HG02588 (cell line): Measurements from ENCODE around the gene NLRP5.

Experiments
- ATAC-seq: cut with Tn5 transposase; IDR thresholded peaks from one replicate; pipeline ENCODE4 v1.9.1; 2021; ENCODE audit warnings: mild to moderate bottlenecking, moderate library complexity; ENCODE audit not compliant: unreplicated experiment

Gene NLRP5

DNA sequence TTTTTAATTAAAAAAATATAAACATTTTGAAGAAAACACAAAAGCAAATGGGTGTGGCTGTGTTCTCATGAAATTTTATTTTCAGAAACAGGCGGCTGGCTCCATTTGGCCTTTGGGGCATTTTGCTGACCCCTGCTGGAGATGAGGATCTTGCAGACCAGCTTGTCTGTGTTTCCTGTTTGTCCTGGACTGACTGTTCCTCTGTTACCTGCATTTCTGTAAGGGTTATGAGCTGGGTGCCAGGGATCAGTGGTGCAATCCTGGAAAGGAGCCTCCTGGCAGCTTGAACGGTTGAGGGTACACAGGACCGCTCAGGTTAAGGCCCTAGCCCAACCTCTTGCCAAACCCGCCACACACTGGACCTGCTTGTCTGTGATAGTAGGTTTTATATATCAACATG lies 84.6 kb downstream of the NLRP5 start:
- ATAC-seq, result no peak

DNA sequence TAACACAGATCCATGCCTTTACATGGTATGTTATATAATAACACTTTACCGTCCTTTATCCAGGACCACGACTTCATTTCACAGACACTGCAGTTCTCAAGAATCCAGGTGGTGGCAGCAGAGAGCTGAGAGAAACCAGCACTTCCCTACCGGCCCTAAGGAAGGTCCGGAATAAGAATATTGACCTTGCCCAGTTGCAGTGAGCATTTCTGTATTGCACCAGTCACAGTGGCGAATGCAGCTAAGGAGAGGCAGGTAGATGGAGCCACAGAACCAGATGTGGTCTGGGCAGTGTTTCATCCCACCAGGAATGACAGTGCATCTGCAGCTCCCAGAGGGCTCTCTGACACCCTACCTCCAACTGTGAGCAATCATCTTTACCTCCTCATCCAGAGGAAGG lies 89.9 kb downstream of the NLRP5 start:
- no peak for ATAC-seq

DNA sequence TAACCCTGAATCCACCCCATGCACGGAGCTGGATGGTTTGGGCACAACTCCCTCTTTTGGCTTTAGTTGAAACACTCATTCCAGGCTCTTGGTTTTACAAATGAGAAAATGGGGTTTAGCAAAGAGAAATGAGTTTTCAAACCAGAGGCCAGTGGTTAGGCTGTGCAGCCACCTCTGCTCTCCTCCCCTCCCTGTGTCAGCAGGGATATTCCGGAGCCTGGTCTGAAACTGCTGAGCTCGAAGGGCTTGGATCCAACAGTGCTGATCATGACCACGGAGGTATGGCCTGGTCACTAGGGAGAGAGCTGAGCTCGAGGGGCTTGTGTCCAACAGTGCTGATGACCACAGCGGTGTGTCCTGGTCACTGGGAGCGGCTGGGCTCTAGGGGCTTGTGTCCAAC lies 93.0 kb downstream of the NLRP5 start:
- ATAC-seq, result no peak

DNA sequence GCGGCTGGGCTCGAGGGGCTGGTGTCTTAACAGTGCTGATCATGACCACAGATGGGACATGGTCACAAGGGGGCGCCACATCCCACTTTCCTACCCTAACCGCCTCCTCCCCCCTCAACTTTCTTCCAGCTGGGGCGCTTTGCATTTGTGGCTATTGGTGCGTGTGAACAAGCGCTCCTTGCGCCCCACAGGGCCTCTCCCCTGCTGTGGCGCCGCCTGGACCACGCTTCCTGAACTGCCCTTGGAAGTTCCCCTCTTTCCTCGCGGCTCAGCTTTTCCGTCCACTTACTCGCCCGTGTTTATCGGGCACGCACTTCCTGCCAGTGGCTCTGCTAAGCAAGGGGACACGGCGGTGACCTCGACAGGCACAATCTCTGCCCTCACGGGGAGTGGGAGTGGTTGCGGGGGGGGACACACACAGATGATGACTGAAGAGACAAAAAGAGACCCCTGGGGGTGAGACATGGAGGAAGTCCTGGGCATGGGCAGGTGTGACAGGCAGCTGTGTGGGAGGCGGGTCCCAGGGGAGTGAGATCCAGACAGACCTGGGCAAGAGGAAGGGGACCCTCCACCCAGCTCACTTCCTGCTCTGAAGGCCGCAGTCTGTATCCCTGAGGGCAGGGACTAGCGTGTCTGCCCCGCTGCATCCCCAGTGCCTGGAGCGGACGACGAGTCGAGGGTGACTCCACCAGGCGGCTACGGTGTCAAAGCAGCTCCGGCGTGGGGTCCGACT lies 94.3 kb downstream of the NLRP5 start:
- ATAC-seq, result peak; percentile 69

- ATAC-seq, result no peak
These were observed 97.1 kb downstream of the NLRP5 start for GRCh38 chr19:56083668-56084067.

DNA sequence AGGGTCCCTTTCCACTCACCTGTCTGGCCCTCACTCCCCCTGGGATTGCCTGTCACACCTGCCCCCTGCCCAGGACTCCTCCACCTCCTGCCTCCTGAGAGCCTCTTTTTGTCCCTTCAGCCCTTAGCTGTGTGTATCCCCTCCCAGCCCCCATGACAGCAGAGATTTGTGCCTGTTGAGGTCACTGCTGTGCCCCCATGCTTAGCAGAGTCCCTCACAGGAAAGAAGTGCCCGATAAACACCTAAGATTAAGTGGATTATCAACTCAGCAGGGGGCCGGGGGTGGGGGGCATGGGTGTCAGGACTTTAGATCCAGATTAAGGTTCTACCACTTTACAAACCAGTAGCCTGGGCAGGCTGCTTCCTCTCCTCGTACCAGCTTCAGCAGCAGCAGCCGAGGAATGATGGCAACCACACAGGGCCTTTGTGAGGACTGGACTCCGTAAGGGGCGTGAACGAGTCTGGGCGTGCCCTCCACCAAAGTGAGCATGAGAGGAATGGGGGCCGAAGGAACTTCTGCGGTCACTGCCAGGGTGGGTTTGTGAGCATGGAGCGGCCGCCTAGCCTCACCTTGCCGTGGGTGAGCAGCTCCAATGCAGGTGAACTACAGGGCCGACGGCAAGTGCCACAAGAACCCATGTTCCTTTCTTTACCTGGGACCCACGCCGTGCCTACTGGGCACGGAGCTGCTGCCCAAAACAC lies 98.4 kb downstream of the NLRP5 start:
- ATAC-seq, result no peak

DNA sequence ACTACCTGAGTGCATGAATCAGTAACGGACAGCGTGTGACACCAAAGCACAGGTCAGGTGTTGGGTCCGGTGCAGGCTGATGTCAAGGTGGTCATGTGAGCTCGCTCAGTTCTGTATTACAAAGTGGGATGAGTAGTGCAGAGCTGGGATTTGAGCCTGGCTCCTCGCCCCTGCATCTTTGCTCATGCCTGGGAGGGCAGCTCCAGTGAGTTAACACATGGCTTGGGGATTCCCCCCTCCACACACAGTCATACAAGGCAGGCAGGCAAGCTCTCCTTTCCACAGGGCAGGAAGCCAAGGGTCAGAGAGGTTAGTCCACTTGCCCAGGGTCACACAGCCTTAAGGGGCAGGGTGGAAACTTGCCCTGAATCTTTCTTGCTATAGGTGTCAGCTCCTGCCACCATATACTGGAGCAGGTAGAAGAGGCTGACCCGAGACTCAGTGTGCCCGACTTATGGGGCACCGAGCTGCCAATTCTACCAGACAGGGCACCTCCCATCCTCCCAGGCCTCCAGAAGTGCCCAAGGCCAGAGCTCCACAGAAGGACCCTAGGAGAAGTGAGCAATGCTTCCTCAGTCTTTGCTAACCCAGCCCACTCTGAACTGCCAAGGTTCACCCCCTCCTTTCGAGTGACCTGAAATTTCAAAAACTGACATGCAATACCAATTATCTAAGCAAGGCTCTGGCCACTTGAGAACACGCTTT lies 99.1 kb downstream of the NLRP5 start:
- ATAC-seq, result no peak

- no peak for ATAC-seq
These were observed 100.3 kb downstream of the NLRP5 start for GRCh38 chr19:56086671-56087430.

- no peak for ATAC-seq
These were observed 101.3 kb downstream of the NLRP5 start for GRCh38 chr19:56087647-56088496.

DNA sequence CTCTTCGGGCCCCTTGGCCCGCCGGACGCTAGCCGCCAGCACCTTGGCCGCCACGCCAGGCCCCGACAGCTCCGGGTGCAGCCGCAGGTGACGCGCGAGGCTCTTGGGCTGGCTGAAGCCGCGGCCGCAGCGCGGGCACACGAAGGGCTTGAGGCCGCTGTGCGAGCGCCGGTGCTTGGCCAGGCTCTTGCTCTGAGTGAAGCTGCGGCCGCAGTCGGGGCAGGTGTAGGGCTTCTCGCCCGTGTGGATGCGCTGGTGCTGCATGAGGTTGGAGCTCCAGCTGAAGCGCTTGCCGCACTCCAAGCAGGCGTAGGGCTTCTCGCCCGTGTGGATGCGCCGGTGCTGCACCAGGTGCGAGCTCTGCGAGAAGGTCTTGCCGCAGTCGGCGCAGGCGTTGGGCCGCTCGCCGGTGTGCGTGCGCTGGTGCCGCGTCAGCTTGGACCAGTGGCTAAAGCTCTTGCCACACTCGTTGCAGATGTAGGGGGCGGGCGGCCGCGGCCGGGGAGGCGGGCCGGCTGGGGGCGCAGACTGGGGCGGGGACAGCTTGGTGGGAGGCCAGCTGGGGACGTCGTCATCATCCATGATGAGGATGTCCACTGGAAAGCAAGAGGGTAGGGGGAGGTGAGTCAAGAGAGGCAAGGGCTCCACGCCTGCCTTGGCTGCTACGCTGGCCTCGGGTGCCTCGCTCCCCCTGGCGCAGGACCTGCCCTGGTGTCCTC lies 102.1 kb downstream of the NLRP5 start:
- no peak for ATAC-seq

DNA sequence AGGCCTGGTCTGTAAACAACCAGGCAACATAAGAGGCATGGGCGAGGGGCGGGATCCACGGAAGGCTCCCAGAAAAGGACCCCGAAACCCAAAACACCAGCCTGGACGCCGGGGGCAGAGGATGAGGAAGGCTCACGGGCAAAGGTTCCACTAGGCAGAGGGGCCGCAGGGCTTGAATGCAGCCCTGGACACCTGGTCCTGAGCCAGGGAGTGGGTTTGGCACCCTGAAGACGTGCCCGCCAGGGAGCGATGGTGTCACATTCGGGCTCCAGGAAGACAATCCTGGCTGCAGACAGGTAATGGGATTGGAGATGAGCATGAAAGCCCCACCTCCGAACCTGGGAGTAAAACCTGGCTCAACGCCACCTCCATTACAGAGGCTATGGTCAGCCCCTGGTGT lies 102.8 kb downstream of the NLRP5 start:
- no peak for ATAC-seq

DNA sequence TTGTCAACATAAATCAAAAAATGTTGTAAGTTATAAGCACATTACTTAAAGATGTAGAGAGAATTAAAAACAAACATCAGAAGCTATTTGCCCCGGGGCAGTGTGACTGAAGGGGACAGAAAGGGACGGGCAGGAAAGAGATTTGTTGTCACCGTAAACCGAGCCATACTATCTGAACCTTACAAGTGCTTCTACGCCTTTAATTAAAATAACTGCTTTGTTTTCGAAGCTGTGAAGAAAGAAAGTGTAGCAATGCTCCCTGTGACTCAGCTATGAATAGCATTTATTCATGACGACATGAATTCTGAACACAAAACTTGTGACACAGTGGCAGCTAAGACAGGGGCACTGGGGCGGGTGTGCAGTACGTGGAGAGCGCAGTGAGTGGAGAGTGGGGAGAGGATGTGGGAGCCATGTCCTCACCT lies 104.5 kb downstream of the NLRP5 start:
- ATAC-seq, result no peak

- ATAC-seq, result no peak
These were observed 105.4 kb downstream of the NLRP5 start for GRCh38 chr19:56091751-56092546.

GRCh38 chr19:56092685-56093631 lies 106.4 kb downstream of the NLRP5 start:
- no peak for ATAC-seq

- ATAC-seq, result no peak
These were observed 107.9 kb downstream of the NLRP5 start for GRCh38 chr19:56094449-56094848.

DNA sequence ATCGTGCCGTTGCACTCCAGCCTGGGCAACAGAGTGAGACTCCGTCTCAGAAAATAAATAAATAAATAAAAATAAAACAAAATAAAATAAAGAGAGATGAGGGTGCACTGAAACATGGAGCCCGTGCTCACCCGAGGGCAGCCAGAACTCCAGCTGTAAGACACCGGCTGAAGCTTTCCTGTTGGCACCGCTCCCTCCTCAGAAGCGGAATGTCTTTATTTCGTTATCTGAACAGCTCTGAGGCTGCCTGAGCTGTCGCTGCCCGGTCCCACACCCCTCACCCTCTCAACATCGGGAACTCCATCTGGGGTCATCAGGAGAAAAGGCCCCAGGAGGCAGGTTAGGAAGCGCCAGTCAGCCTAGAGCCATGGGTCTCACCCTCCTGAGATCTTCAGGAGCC lies 110.1 kb downstream of the NLRP5 start:
- ATAC-seq, result no peak

GRCh38 chr19:56097306-56097705 lies 110.7 kb downstream of the NLRP5 start:
- ATAC-seq, result no peak

- no peak for ATAC-seq
These were observed 111.2 kb downstream of the NLRP5 start for GRCh38 chr19:56097776-56098175.
